HT1080 (cell line): Measurements from ENCODE around the gene CAMTA1. TPM values are rescaled to one million over a fixed set of nuclear protein-coding genes. Genes with fewer than 3 reads are reported as not detected.

Source experiments
- DNase-seq: peaks from one replicate; pipeline ENCODE4 v3.0.0-alpha.2; 2015; ENCODE audit warnings: low read depth
- total RNA-seq: library from RNA; depleted of rRNA; stranded (reverse); fragments of >200 nt; shearing (Covaris generic); gene quantifications from 2 replicates; pipeline ENCODE4 v1.2.3, GENCODE V29; 2014

CAMTA1 gene
- total RNA-seq, 1 experiment from 2014 or later: 59.2 TPM

GRCh38 chr1:7621334-7622219 lies 836.3 kb downstream of the CAMTA1 start:
- peak; percentile 44 for DNase-seq

- DNase-seq: no peak
Observed at GRCh38 chr1:7623842-7624241, 838.6 kb downstream of the CAMTA1 start.

DNA sequence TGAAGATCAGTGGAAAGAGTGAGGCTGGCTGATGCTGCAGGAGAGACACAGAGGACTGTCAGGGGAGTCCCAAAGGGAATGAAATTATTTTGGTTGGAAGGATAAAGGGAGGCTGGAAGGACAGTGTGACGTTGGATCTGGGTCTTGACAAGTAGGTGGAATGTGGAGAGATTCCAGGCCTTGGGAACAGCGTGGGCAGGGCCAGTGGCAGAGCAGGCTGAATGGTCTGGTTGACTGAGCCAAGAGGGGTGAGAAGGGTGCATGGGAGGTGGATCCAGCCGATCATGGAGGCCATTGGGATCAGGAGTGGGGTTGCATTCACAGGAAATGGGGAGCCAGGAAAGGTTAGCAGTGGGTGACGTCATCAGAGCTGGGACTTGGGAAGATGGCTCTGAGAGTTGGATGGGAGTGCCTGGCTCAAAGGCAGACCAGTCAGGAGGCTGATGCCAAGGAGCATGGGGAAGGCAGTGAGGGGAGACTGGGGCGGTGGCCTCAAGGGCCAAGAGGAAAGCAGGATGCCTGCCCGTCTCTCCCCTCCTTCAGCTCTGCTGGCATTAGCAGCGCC lies 839.6 kb downstream of the CAMTA1 start:
- DNase-seq: no peak

- DNase-seq: no peak
Observed at GRCh38 chr1:7625401-7625800, 840.1 kb downstream of the CAMTA1 start.

DNA sequence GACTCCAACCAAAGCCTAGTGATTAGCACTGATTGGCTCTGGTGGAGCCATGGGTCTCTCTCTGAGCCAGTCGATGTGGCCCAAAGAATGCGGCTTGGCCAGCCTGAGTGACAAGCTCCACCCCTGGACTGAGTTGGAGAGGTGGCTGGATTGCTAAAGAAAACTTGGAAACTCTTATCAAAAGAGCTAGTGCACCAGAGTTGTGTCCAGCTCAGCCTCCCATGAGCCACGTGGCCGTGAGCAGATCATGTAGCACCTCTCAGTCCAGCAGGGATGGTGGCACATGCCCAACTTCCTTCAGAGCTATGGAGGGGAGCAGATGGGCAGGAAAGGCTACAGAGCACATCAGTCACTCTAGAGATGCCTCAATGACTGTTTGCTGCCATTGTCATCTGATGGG lies 843.0 kb downstream of the CAMTA1 start:
- DNase-seq: no peak

DNA sequence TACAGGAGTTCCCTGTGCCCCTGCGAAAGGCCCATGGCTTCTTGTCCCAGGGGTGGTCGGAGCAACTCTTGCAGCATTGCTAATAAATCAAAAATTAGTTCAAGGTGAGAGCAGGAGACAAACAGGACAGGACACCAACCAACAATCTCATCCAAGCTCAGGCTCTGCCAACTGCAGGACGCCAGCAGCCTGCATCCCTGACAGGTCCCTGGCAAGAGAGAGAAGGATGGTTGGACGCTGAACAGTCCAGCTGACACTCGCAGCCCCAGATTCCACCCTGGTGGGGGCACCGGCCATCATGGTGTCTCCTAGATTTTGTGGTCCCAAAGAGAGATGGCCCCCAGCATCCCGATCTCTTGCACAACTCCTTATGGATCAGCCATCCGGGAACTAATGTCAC lies 843.8 kb downstream of the CAMTA1 start:
- DNase-seq: no peak

- no peak for DNase-seq
Observed at GRCh38 chr1:7629465-7630195, 844.4 kb downstream of the CAMTA1 start.

GRCh38 chr1:7630378-7630777 lies 845.1 kb downstream of the CAMTA1 start:
- no peak for DNase-seq

DNA sequence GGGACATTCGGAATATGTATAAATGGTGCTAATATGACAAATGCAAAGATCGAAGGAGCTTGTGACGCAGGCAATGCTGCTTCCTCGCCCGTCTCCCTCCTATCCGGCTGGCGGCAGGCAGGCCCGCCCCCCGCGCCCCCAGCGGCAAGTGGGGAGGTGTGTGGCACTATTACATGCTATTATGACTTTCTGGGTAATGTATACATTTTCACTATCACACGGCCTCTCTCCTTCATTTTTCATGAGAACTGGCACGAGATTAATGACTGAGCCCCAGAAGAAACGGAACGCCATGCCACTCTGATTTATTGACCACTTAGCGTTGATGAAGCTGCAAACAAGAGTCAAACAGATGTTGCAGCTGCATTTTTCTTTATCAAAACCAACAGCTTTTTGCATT lies 846.9 kb downstream of the CAMTA1 start:
- DNase-seq: no peak

DNA sequence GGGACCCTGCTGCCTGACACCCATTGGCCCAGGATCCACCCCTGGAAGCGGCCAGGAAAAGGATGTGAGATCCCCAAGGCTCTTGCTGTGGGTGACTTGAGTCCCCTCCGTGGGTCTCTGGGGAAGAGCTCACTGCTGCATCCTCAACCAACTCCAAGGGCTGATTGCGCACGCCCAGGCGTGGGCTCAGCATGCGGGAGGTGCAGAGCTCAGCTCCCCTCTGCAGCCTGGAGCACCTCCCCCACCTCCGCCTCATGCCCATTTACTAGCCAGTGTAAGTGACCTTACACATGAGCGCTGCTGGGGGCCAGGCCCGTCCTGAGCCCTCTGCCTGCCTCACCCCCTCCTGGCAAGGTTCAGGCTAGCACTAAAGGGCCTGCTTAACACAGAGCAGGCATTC lies 847.4 kb downstream of the CAMTA1 start:
- DNase-seq: no peak

DNA sequence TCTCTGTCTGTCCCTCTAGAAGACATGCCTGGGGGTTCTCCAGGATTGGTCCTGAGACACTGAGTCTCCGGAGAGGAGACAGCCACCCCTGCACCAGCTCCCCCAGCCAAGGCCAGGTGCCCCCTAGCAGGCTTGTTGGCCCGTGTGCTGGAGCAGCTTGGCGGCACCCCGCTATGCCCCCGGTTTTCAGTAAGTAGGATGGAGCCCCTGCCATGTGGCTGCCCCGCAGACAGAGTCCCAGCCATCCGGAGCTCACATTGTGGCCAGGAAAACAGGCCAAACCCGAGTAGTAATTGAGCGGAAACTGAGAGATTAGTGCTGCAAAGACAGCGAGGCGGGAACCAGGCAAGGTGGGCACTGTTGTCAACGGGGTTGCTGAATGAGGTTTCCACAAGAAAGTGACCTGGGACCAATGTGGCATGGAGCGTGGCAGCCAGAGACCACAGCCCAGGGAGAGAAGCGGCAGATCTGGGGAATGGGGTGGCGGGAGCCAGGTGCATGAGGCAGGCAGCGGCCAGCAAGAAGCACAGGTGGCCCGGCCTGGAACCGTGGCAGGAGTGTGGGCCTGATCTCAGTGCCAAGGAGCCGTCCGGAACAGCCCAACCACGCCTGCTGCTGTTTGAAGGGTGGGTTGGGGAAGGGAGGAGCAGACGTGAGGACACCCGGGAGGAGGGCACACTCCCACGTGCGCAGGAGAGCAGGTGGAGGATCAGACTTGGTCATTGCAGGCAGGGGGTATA lies 848.4 kb downstream of the CAMTA1 start:
- no peak for DNase-seq

DNA sequence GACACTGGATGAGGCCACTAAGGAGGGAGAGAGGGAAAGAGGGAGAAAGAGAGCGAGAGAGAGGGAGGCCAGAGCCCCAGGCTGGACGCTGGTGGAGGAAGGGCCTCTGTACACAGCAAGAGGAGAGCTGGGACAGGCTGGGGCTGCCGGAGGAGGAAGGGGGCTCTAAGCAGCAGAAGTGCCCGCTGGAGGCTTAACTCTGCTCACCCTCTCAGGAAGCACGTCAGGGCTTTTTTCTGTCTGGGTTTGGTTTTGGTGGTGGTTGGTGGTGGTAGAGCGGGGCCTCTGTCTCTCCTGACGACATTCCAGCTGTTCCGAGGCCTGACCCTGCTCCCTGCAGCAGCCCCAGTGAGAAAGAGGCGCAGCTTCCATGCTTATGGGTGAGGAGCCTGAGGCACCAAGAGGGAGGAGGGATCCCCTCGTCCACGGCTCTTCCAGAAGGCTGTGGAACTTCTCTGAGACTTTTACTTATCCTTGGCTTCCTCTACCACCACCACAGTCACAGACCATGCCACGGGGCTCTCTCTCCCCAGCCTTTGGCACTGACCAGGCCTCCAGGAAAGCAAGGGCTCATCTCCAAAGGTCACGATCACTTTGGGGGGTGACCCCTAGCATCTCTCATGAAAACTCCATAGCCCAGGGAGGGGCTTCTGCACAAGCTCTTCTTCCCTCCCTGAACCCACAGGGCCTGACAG lies 849.4 kb downstream of the CAMTA1 start:
- no peak for DNase-seq

GRCh38 chr1:7636795-7637526 lies 851.7 kb downstream of the CAMTA1 start:
- DNase-seq: no peak

DNA sequence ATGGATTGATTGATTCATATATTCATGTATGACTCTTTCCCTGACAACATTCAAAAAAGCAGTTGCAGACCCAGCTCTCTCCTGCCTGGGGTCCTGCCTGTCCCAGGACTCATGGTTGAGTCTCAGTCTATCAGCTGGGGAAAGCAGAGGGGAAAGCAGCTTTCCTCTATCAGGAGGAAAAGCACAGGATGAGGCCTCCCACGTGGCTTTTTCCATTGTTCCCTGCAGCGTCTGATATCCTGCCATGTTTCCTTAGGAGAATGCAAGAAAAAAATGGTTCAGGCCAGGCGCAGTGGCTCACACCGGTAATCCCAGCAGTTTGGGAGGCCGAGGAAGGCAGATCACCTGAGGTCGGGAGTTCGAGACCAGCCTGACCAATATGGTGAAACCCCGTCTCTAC lies 852.8 kb downstream of the CAMTA1 start:
- no peak for DNase-seq

DNA sequence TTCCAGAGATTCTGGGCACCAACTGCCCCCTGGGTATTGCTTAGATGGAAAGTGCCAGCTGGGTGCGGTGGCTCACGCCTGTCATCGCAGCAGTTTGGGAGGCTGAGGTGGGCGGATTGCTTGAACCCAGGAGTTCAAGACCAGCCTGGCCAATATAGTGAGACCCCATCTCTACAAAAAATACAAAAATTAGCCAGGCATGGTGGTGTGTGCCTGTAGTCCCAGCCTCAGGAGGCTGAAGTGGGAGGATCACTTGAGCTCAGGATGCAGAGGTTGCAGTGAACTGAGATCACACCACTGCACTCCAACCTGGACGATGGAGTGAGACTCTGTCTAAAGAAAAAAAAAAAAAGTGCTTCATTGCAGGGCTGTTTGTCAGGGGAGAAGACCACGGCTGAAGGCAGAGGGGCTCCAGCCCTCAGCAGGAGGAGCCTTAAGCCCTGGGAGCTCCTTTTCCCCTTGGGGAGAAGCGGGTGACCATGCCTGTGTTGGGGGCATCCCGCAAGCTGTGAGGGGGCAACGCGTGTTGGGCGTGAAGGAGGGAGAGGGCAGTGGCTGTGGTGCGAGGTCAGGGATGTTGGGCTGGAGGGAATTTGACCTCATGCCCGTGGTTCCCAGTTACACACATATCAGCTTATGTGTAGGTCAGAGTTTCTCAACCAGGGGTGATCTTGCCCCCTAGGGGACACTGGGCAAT lies 854.3 kb downstream of the CAMTA1 start:
- no peak for DNase-seq

DNA sequence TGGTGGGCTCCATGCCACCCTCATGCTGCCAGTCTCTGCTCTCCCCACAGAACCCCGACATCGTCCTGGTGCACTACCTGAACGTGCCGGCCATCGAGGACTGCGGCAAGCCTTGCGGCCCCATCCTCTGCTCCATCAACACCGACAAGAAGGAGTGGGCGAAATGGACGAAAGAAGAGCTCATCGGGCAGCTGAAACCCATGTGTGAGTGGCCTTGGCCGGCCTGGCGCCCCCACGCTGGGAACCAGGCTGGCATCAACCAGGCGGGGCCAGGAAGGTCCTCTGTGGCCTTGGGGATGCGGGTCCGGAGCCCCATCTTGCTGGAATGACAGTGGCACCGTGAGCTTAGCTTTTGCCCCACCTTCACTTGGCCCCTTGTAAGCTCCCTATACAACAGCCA lies 855.1 kb downstream of the CAMTA1 start:
- no peak for DNase-seq

GRCh38 chr1:7640920-7641585 lies 855.8 kb downstream of the CAMTA1 start:
- no peak for DNase-seq

DNA sequence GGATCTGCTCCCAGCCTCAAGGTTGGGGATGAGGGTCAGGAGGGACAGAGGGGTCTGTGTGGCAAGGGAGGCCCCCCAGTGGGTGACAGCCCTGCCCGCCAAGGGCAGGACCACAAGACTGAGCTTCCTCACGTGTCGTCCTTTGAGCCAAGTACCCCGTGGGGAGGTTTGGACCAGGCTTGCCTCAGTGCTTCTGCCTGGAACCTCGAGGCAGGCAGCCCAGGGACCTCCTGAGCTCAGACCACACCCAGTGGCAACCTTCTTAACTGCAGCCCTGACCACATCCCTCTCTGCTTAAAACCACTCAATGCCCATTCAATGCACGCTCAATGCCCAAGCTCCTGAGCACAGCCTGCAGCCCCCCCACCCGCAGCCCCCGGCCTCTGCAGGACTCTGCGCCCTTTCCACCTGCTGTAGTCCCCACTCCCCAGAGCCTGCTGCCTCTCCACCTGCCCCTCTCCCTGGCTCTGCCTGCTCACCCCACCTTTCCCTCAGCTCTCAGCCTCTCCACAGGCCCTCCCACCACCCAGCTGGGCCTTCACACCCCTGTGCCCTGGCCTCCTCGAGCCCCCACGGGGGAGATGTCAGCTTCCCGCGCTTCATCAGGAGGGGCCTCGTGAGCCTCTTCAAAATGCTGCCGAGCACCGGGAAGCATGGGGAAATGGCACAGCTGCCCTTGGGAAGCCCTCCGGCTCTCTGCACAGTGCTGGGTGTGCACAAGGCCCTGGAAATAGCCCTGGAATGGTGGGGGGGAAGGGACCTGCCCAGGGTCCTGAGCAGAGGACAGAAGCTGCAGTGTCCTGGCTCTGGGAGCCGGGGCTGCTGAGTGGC lies 856.5 kb downstream of the CAMTA1 start:
- no peak for DNase-seq

DNA sequence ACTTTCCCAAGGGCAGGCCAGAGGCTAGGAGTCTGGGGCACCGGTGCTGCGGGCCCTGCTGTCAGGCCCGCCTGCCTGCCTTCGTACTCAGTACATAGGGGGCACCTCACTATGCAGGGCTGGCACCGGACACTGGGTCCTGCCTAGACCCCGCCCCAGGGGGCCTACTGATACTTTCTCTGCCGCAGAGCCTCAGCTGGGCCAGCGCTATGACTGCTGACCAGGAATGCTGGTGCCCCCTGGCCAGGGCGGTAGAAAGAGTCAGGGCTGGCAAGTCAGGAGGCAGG lies 857.1 kb downstream of the CAMTA1 start:
- no peak for DNase-seq
